Gastroesophageal sphincter (tissue), 4 donors: Measurements from ENCODE around the gene UVSSA. TPM values are rescaled to one million over a fixed set of nuclear protein-coding genes. Genes with fewer than 3 reads are reported as not detected.
"Not testable (repeated sequence)": the region's sequence is repeated elsewhere in the genome, so short reads cannot be mapped to it uniquely, and the experiment has no call there.

ENCODE experiments used
- ATAC-seq: fragments of 150-250 bp; one replicate; pipeline ENCODE4 v1.9.1; 2016; ENCODE audit warnings: mild to moderate bottlenecking, moderate library complexity
- H3K27ac ChIP-seq, 4 donors: fragments of 200-600 bp; sonication (generic) in 3 of 4; 1 replicate in 3 of 4; 2 replicates in 1 of 4; pipeline ENCODE4 v1.5.1; 2016 to 2019
- H3K27me3 ChIP-seq: fragments of 200-600 bp; sonication (generic); one replicate; pipeline ENCODE4 v1.5.1; 2019
- H3K36me3 ChIP-seq, 2 donors: fragments of 200-600 bp; sonication (generic); one replicate each; pipeline ENCODE4 v1.5.1; 2019; ENCODE audit warnings: control low read depth in 1 of 2
- H3K4me1 ChIP-seq, 3 donors: fragments of 200-600 bp; sonication (generic); 1 replicate in 2 of 3; 2 replicates in 1 of 3; pipeline ENCODE4 v1.5.1; 2016 to 2019; ENCODE audit warnings: control low read depth in 2 of 3
- H3K4me3 ChIP-seq, 2 donors: fragments of 200-600 bp; sonication (generic); one replicate each; pipeline ENCODE4 v1.5.1; 2019; ENCODE audit warnings: mild to moderate bottlenecking in 1 of 2, moderate library complexity in 1 of 2
- H3K9me3 ChIP-seq, 3 donors: fragments of 200-600 bp; sonication (generic); one replicate each; pipeline ENCODE4 v1.5.1; 2017 to 2019; ENCODE audit warnings: control low read depth in 2 of 3
- CTCF ChIP-seq, 4 experiments: fragments of 200-600 bp in 2 of 4; fragments of 450-650 bp in 2 of 4; sonication (generic) in 1 of 4; IDR thresholded peaks; one replicate each; pipeline ENCODE4 v1.5.1; 2017 to 2019; ENCODE audit warnings: antibody characterized with exemption in 4 of 4, mild to moderate bottlenecking in 2 of 4, moderate library complexity in 2 of 4
- EP300 ChIP-seq: sonication (generic); formaldehyde crosslinking; IDR thresholded peaks from one replicate; pipeline ENCODE4 v1.6.1; 2017; ENCODE audit warnings: antibody characterized with exemption, mild to moderate bottlenecking
- POLR2A ChIP-seq, 2 donors: fragments of 450-650 bp; IDR thresholded peaks; one replicate each; pipeline ENCODE4 v1.6.1; 2017; ENCODE audit warnings: antibody characterized with exemption in 2 of 2, mild to moderate bottlenecking in 2 of 2, moderate library complexity in 1 of 2
- POLR2AphosphoS5 ChIP-seq: sonication (generic); formaldehyde crosslinking; IDR thresholded peaks from one replicate; pipeline ENCODE4 v1.6.1; 2017; ENCODE audit warnings: antibody characterized with exemption
- WGBS, 2 donors: methylation state at CpG; one replicate each; pipeline ENCODE4 v1.1.5; 2018; ENCODE audit warnings: low coverage in 1 of 2; 5-methylcytosine and 5-hydroxymethylcytosine counted together
- total RNA-seq, 4 donors: library from RNA; depleted of rRNA; stranded (reverse); fragments of >200 nt; gene quantifications; one replicate each; pipeline ENCODE4 v1.1.0, GENCODE V29; 2016

UVSSA gene
- total RNA-seq, 4 donors from 2014 or later, result 3.1 to 24.1 (median 9.9) TPM

- Histone ChIP-seq H3K4me3 (no peak overlapping the region), H3K9me3 (peaks cover 0 to 17% (median 0%) of the 10 kb centered on the region in 3 donors), H3K27ac (no peak overlapping the region), H3K36me3 (peaks cover 0 to 99% of the 10 kb centered on the region in 2 donors), H3K27me3 (no peaks in the 10 kb centered on the region), H3K4me1 (no peaks in the 10 kb centered on the region)
- 96% methylated on average over 10 of the region's 44 CpGs; no CpG with 5 or more reads in 1 of the 2 donors for WGBS, 2 donors
- TF ChIP-seq CTCF (IDR thresholded peaks at IDR 0.05), result no peak
- TF ChIP-seq EP300, result no peak
- TF ChIP-seq POLR2A (IDR thresholded peaks at IDR 0.05), result no peak
- no peak for TF ChIP-seq POLR2AphosphoS5
- ATAC-seq, result no peak
Observed at GRCh38 chr4:1385373-1386340, 38.6 kb downstream of the UVSSA start.

- not testable (repeated sequence) for H3K27ac ChIP-seq, H3K4me3 ChIP-seq, ATAC-seq, H3K27me3 ChIP-seq, H3K4me1 ChIP-seq
- Histone ChIP-seq H3K9me3 (peaks cover 0 to 18% (median 0%) of the 10 kb centered on the region in 3 donors), H3K36me3 (peaks cover 0 to 75% of the 10 kb centered on the region in 2 donors)
- WGBS, 2 donors, result 95 to 100% methylated on average over 3 to 5 of the region's 5 CpGs
Observed at GRCh38 chr4:1393363-1393762, 46.4 kb downstream of the UVSSA start.

- Histone ChIP-seq H3K27ac (no peak overlapping the region), H3K4me1 (no peaks in the 10 kb centered on the region), H3K36me3 (peaks cover 0 to 70% of the 10 kb centered on the region in 2 donors), H3K9me3 (peaks cover 0 to 13% (median 0%) of the 10 kb centered on the region in 3 donors), H3K27me3 (peaks cover 4% of the 10 kb centered on the region), H3K4me3 (no peak overlapping the region)
- ATAC-seq, result no peak
- 98 to 100% methylated on average over 1 to 6 of the region's 10 CpGs for WGBS, 2 donors
- TF ChIP-seq EP300 (no peak), POLR2AphosphoS5 (no peak), CTCF (IDR thresholded peaks at IDR 0.05) (no peak), POLR2A (IDR thresholded peaks at IDR 0.05) (no peak)
Observed at GRCh38 chr4:1393866-1394265, 46.9 kb downstream of the UVSSA start.

GRCh38 chr4:1394554-1395388, 47.8 kb downstream of the UVSSA start:
- ATAC-seq, H3K4me1 ChIP-seq, H3K27ac ChIP-seq, H3K9me3 ChIP-seq, H3K4me3 ChIP-seq: not testable (repeated sequence)
- Histone ChIP-seq H3K27me3 (peaks cover 13% of the 10 kb centered on the region), H3K36me3 (peaks cover 0 to 61% of the 10 kb centered on the region in 2 donors)
- WGBS, 2 donors, result no CpG with 5 or more reads among the region's 63 CpGs

- not testable (repeated sequence) for ATAC-seq, H3K4me1 ChIP-seq, H3K9me3 ChIP-seq, H3K4me3 ChIP-seq, H3K27ac ChIP-seq
- peaks cover 19% of the 10 kb centered on the region for H3K27me3 ChIP-seq
- peaks cover 0 to 56% of the 10 kb centered on the region in 2 donors for H3K36me3 ChIP-seq
- WGBS, 2 donors, result 94% methylated on average over 5 of the region's 26 CpGs; no CpG with 5 or more reads in 1 of the 2 donors
Observed at GRCh38 chr4:1395389-1395820, 48.4 kb downstream of the UVSSA start.
